CD14-positive monocyte (primary cell): Measurements from ENCODE around the gene NDUFAF8. TPM values are rescaled to one million over a fixed set of nuclear protein-coding genes. Genes with fewer than 3 reads are reported as not detected.

Experiments used
- DNase-seq, 3 donors: peaks; one replicate each; pipeline ENCODE4 v3.0.0-alpha.2; 2011 to 2022
- H2AFZ ChIP-seq: 2 replicates; pipeline ENCODE4 v1.6.0; 2012; ENCODE audit warnings: mild to moderate bottlenecking, low read depth, low read length, inconsistent platforms; ENCODE audit not compliant: insufficient read depth, poor library complexity, severe bottlenecking
- H3K27ac ChIP-seq, 2 donors: 1 replicate in 1 of 2; 2 replicates in 1 of 2; pipeline ENCODE4 v1.5.1; 2012 to 2013; ENCODE audit warnings: low read length in 2 of 2, control low read depth in 1 of 2, inconsistent platforms in 1 of 2, low read depth in 1 of 2, mild to moderate bottlenecking in 1 of 2
- H3K27me3 ChIP-seq, 2 donors: one replicate each; pipeline versions ENCODE4 v1.6.0 to v1.6.1; 2011 to 2013; ENCODE audit warnings: low read length in 2 of 2; ENCODE audit not compliant: control insufficient read depth in 2 of 2, insufficient read depth in 2 of 2
- H3K36me3 ChIP-seq, 2 donors: replicated peaks in 1 of 2; 1 replicate in 1 of 2; 2 replicates in 1 of 2; pipeline versions ENCODE4 v1.5.1 to v1.6.1; 2012 to 2013; ENCODE audit warnings: low read length in 2 of 2, control low read depth in 1 of 2, inconsistent platforms in 1 of 2, mild to moderate bottlenecking in 1 of 2; ENCODE audit not compliant: insufficient read depth in 2 of 2, control insufficient read depth in 1 of 2
- H3K4me1 ChIP-seq, 2 donors: 1 replicate in 1 of 2; 2 replicates in 1 of 2; pipeline versions ENCODE4 v1.5.1 to v1.6.1; 2012 to 2013; ENCODE audit warnings: low read length in 2 of 2, control low read depth in 1 of 2, inconsistent platforms in 1 of 2, mild to moderate bottlenecking in 1 of 2, moderate library complexity in 1 of 2; ENCODE audit not compliant: insufficient read depth in 2 of 2, control insufficient read depth in 1 of 2
- H3K4me2 ChIP-seq: replicated peaks from 2 replicates; pipeline ENCODE3; 2012; ENCODE audit warnings: low read length, moderate library complexity, mild to moderate bottlenecking; ENCODE audit not compliant: poor library complexity, severe bottlenecking; ENCODE audit errors: extremely low read depth
- H3K4me3 ChIP-seq, 3 experiments: fragments of 200-600 bp in 1 of 3; sonication (generic) in 1 of 3; replicated peaks in 1 of 3; 1 replicate in 2 of 3; 2 replicates in 1 of 3; pipeline ENCODE4 v1.5.1; 2011 to 2013; ENCODE audit warnings: low read length in 3 of 3, mild to moderate bottlenecking in 3 of 3, control low read depth in 2 of 3, low read depth in 2 of 3, inconsistent platforms in 1 of 3, moderate library complexity in 1 of 3
- H3K79me2 ChIP-seq: 2 replicates; pipeline ENCODE4 v1.6.0; 2012; ENCODE audit warnings: mild to moderate bottlenecking, control low read depth, inconsistent platforms, low read length, moderate library complexity; ENCODE audit not compliant: insufficient read depth
- H3K9ac ChIP-seq: 2 replicates; pipeline ENCODE4 v1.6.0; 2017; ENCODE audit warnings: low read length, mild to moderate bottlenecking; ENCODE audit not compliant: insufficient read depth, poor library complexity, severe bottlenecking
- H3K9me3 ChIP-seq, 2 donors: replicated peaks in 1 of 2; 1 replicate in 1 of 2; 2 replicates in 1 of 2; pipeline versions ENCODE4 v1.5.1 to v1.6.1; 2012 to 2013; ENCODE audit warnings: low read length in 2 of 2, control low read depth in 1 of 2; ENCODE audit not compliant: control insufficient read depth in 1 of 2, insufficient read depth in 1 of 2
- H4K20me1 ChIP-seq: 2 replicates; pipeline ENCODE4 v1.6.0; 2012; ENCODE audit warnings: mild to moderate bottlenecking, low read length, control low read depth, moderate library complexity; ENCODE audit not compliant: insufficient read depth
- H3K27ac Mint-ChIP-seq, 7 donors: one replicate each; pipeline ENCODE4 v1.8.0; 2020; ENCODE audit warnings: mild to moderate bottlenecking in 7 of 7, mixed read lengths in 7 of 7, moderate library complexity in 6 of 7, inconsistent platforms in 2 of 7
- H3K27me3 Mint-ChIP-seq, 3 donors: one replicate each; pipeline ENCODE4 v1.8.0; 2021 to 2022; ENCODE audit warnings: low read depth in 3 of 3, mild to moderate bottlenecking in 3 of 3, mixed read lengths in 3 of 3, moderate library complexity in 3 of 3, inconsistent platforms in 1 of 3
- H3K36me3 Mint-ChIP-seq, 2 donors: one replicate each; pipeline ENCODE4 v1.8.0; 2020; ENCODE audit warnings: mixed read lengths in 2 of 2, inconsistent platforms in 1 of 2, mild to moderate bottlenecking in 1 of 2
- H3K4me1 Mint-ChIP-seq: one replicate; pipeline ENCODE4 v1.8.0; 2020; ENCODE audit warnings: mild to moderate bottlenecking, mixed read lengths
- H3K4me3 Mint-ChIP-seq, 2 donors: one replicate each; pipeline ENCODE4 v1.8.0; 2020; ENCODE audit warnings: mild to moderate bottlenecking in 2 of 2, mixed read lengths in 2 of 2, moderate library complexity in 1 of 2
- H3K9me3 Mint-ChIP-seq, 7 donors: one replicate each; pipeline ENCODE4 v1.8.0; 2020 to 2022; ENCODE audit warnings: mixed read lengths in 7 of 7, mild to moderate bottlenecking in 6 of 7, moderate library complexity in 6 of 7, inconsistent platforms in 2 of 7
- WGBS: methylation state at CpG from one replicate; pipeline ENCODE4 v1.1.5; 2013; ENCODE audit warnings: missing lambda C conversion rate; ENCODE audit not compliant: insufficient coverage; 5-methylcytosine and 5-hydroxymethylcytosine counted together
- intact Hi-C, 2 donors: fragments of 100-400 bp; cut with micrococcal nuclease; formaldehyde crosslinking; loops; one replicate each; pipeline versions ENCODE4 v1.15.0 to v1.15.1; 2023
- polyA plus RNA-seq, 3 donors: library from polyadenylated mRNA; depleted of rRNA in 1 of 3; unstranded in 2 of 3; stranded (reverse) in 1 of 3; fragments of 300-500 nt in 2 of 3; fragments of >200 nt in 1 of 3; fragmentation: Illumina TruSeq in 2 of 3; gene quantifications; 1 replicate in 2 of 3; 2 replicates in 1 of 3; pipeline ENCODE4 v1.2.3, GENCODE V29; 2012 to 2021
- TF ChIP-seq, protein P1 (sequence below): fragments of 200-600 bp; IDR thresholded peaks from one replicate; pipeline ENCODE4 v1.8.0; 2022; ENCODE audit warnings: antibody characterized with exemption, mild to moderate bottlenecking

The NDUFAF8 gene
- polyA plus RNA-seq, 3 donors, result 27.0 to 61.3 (median 41.0) TPM

DNA sequence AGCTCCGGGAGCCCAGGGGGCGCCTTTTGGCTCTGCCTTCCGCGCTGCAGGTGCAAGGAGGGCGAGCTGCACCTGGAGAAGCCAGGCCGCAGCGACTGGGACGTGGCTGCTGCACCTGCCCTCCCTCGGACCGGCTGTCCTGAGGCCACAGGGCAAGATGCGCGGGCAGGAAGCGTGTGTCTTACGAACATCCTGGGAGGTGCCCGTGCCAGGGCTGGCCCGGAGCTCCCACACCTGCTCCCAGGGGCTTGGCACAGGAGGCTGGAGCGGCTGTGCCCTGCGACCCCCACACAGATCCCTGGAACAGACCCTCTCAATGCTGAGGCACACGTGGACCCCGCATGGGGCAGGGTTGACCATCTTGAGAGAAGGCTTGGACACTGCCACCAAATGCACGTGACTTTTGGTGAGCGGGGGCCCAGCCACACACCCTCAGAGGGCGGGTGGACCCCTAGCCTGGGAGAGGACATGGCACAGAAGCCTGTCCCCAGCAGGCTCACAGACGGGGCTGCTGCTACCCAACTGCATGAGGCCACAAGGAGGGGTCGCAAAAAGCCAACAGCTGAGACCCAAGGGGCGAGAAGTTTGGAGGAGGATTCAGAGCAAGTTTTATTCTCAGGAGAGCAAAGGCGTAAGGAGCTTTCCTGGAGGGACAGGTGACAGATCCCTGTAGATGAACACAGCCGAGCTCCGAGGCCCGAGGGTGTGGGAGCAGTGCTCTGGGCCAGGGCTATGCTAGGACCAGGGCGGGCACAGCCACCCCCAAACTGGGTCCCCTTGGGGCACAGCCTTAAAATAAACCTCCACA, 11.4 kb downstream of the NDUFAF8 start:
- H3K9ac ChIP-seq, result no peak overlapping the region
- no peak overlapping the region for H3K27ac Mint-ChIP-seq
- no peaks in the 10 kb centered on the region for H3K27me3 Mint-ChIP-seq
- no peak for DNase-seq
- H3K27ac ChIP-seq, result no peak overlapping the region
- H3K4me1 ChIP-seq, result peaks cover 11 to 12% of the 10 kb centered on the region in 2 donors
- no peak overlapping the region for H3K4me2 ChIP-seq
- H2AFZ ChIP-seq, result no peak overlapping the region
- peaks cover 79% of the 10 kb centered on the region for H4K20me1 ChIP-seq
- intact Hi-C loops, result loop anchor here (1.0 to 5.0 kb wide), 2 partner anchors 350 to 352 kb away; no protein-coding TSS in a partner anchor
- peaks cover 50 to 74% of the 10 kb centered on the region in 2 donors for H3K36me3 Mint-ChIP-seq
- H3K9me3 ChIP-seq, result no peaks in the 10 kb centered on the region
- H3K4me1 Mint-ChIP-seq, result peaks cover 17% of the 10 kb centered on the region
- no peak overlapping the region for H3K4me3 ChIP-seq
- 97% methylated on average over 31 of the region's 31 CpGs for WGBS
- peaks cover 0 to 5% (median 0%) of the 10 kb centered on the region in 7 donors for H3K9me3 Mint-ChIP-seq
- no peak overlapping the region for H3K4me3 Mint-ChIP-seq
- H3K79me2 ChIP-seq, result peaks cover 22% of the 10 kb centered on the region
- TF ChIP-seq, protein P1, sequence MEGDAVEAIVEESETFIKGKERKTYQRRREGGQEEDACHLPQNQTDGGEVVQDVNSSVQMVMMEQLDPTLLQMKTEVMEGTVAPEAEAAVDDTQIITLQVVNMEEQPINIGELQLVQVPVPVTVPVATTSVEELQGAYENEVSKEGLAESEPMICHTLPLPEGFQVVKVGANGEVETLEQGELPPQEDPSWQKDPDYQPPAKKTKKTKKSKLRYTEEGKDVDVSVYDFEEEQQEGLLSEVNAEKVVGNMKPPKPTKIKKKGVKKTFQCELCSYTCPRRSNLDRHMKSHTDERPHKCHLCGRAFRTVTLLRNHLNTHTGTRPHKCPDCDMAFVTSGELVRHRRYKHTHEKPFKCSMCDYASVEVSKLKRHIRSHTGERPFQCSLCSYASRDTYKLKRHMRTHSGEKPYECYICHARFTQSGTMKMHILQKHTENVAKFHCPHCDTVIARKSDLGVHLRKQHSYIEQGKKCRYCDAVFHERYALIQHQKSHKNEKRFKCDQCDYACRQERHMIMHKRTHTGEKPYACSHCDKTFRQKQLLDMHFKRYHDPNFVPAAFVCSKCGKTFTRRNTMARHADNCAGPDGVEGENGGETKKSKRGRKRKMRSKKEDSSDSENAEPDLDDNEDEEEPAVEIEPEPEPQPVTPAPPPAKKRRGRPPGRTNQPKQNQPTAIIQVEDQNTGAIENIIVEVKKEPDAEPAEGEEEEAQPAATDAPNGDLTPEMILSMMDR, result no peak
- H3K27me3 ChIP-seq, result no peaks in the 10 kb centered on the region
- H3K36me3 ChIP-seq, result peaks cover 58 to 69% of the 10 kb centered on the region in 2 donors

DNA sequence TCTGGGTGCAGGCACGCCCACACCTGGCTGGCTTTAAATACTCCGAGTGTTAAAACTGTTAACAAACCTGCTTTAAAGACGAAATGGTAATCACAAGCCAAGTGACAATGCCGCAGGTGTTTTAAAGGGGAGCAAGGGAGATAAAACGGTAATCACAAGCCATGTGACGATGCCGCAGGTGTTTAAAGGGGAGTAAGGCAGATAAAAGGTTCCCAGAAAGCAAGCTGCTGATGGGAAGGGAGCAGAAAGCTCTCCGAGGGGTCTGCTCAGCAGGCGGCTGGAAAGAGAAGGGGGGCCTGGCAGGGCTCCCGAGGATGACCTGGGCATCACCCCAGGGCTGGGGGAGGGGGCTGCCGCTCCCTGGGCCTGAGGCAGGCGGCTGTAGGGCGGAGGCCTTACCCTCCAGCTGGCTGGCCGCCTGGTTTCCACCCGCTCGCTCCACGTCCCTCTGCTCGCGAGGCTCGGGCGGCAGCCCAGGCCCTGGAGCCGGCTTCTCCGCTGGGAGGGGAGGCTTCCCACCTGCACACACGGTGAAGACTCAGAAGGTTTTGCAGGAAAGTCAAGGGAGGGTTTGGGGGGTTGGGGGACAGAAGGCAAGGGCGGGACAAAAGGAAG, 12.1 kb downstream of the NDUFAF8 start:
- Histone ChIP-seq H3K9ac (no peak overlapping the region), H4K20me1 (peaks cover 80% of the 10 kb centered on the region), H3K27me3 (no peaks in the 10 kb centered on the region), H3K4me3 (no peak overlapping the region), H3K4me2 (no peak overlapping the region), H2AFZ (no peak overlapping the region), H3K36me3 (peaks cover 50 to 64% of the 10 kb centered on the region in 2 donors), H3K4me1 (peaks cover 17 to 19% of the 10 kb centered on the region in 2 donors), H3K27ac (no peak overlapping the region), H3K9me3 (no peaks in the 10 kb centered on the region), H3K79me2 (peaks cover 22% of the 10 kb centered on the region)
- H3K27ac Mint-ChIP-seq, result no peak overlapping the region
- H3K36me3 Mint-ChIP-seq, result peaks cover 49 to 73% of the 10 kb centered on the region in 2 donors
- no peak for DNase-seq
- H3K4me1 Mint-ChIP-seq, result peaks cover 23% of the 10 kb centered on the region
- intact Hi-C loops, result loop anchor here (1.0 to 5.0 kb wide), 2 partner anchors 349 to 351 kb away; no protein-coding TSS in a partner anchor
- H3K4me3 Mint-ChIP-seq, result no peak overlapping the region
- H3K27me3 Mint-ChIP-seq, result no peaks in the 10 kb centered on the region
- H3K9me3 Mint-ChIP-seq, result peaks cover 0 to 5% (median 0%) of the 10 kb centered on the region in 7 donors
- TF ChIP-seq, protein P1, result no peak
- 94% methylated on average over 21 of the region's 25 CpGs for WGBS
